Mucosa of rectum (tissue), 2 donors: Measurements from ENCODE around the gene BRI3BP.
"Not testable (repeated sequence)": the region's sequence is repeated elsewhere in the genome, so short reads cannot be mapped to it uniquely, and the experiment has no call there.

ENCODE experiments used
- H3K27ac ChIP-seq, 2 donors: one replicate each; pipeline ENCODE4 v1.7.0; 2013; ENCODE audit warnings: inconsistent platforms in 2 of 2, low read depth in 2 of 2, low read length in 2 of 2
- H3K27me3 ChIP-seq, 2 donors: one replicate each; pipeline ENCODE4 v1.7.0; 2013; ENCODE audit warnings: low read length in 2 of 2; ENCODE audit not compliant: control insufficient read depth in 2 of 2, insufficient read depth in 2 of 2
- H3K36me3 ChIP-seq, 2 donors: one replicate each; pipeline ENCODE4 v1.7.0; 2013; ENCODE audit warnings: low read length in 2 of 2; ENCODE audit not compliant: control insufficient read depth in 2 of 2, insufficient read depth in 2 of 2
- H3K4me1 ChIP-seq, 2 donors: one replicate each; pipeline ENCODE4 v1.7.0; 2013; ENCODE audit warnings: low read length in 2 of 2, mild to moderate bottlenecking in 1 of 2; ENCODE audit not compliant: control insufficient read depth in 2 of 2, insufficient read depth in 2 of 2
- H3K4me3 ChIP-seq, 2 donors: one replicate each; pipeline ENCODE4 v1.7.0; 2013; ENCODE audit warnings: low read length in 2 of 2
- H3K9ac ChIP-seq, 2 donors: one replicate each; pipeline ENCODE4 v1.7.0; 2013; ENCODE audit warnings: low read length in 2 of 2, low read depth in 1 of 2, mild to moderate bottlenecking in 1 of 2
- H3K9me3 ChIP-seq, 2 donors: one replicate each; pipeline ENCODE4 v1.7.0; 2013; ENCODE audit warnings: low read length in 2 of 2; ENCODE audit not compliant: control insufficient read depth in 2 of 2
- donor health status: healthy.
- donor health status: Normal muscosa, but diverticular disease.

The BRI3BP gene

DNA sequence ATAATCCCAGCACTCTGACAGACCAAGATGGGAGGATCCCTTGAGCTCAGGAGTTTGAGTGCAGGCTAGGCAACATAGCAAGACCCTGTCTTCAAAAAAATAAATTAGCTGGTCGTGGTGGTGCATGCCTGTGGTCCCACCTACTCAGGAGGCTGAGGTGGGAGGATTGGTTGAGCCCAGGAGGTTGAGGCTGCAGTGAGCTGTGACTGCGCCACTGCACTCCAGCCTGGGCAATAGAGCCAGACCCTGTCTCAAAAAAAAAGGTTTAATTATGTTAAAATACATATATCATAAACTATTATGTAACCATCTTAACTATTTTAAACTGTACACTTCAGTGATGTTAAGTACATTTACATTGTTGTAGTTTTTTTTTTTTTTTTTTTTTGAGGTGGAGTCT, 80.8 kb downstream of the BRI3BP start:
- H3K9ac ChIP-seq, H3K9me3 ChIP-seq, H3K27me3 ChIP-seq, H3K27ac ChIP-seq, H3K4me1 ChIP-seq, H3K4me3 ChIP-seq: not testable (repeated sequence)
- H3K36me3 ChIP-seq = peaks cover 9 to 17% of the 10 kb centered on the region in 2 donors

DNA sequence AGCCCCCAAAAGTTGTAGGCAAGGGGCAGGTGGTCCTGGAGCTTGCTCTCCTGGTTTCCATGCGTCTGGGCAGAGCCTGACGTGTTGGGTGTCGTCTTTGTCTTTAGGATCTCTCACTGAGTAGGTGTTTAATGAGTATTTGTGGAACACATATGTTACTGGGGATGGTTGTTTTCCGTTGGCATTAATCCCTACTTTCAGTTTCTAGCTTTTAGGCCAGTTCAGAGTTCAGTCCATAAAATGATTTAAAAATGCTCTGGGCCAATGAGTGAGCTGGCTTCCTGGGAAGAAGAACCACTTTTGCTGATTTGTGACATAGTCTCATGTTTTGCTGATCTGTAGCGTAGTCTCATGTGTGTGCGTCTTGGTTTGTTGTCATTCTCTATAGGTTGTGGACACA, 82.7 kb downstream of the BRI3BP start:
- peaks cover 9 to 15% of the 10 kb centered on the region in 2 donors for H3K36me3 ChIP-seq
- H3K27ac ChIP-seq = no peak overlapping the region
- no peaks in the 10 kb centered on the region for H3K27me3 ChIP-seq
- H3K4me1 ChIP-seq = no peaks in the 10 kb centered on the region
- no peak overlapping the region for H3K9ac ChIP-seq
- no peaks in the 10 kb centered on the region for H3K9me3 ChIP-seq
- H3K4me3 ChIP-seq = no peak overlapping the region

DNA sequence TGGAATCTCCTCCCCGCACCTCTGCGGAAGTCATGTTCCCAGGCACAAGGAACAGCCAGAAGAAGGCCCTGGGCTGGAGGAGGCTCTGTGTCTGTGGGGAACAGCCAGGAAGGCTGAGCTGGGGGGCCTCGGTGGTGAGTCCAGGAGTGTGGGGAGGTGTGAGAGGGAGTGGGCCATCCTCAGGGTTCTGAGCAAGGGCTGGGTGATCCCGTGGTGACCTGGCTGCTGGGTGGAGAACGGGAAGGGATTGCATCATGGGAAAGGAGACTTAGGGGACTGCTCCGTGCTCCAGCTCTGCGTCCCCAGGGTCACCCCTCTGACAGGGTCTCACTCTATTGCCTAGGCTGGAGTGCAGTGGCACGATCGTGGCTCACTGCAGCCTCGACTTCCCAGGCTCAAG, 85.6 kb downstream of the BRI3BP start:
- peaks cover 9 to 21% of the 10 kb centered on the region in 2 donors for H3K36me3 ChIP-seq
- H3K27ac ChIP-seq = no peak overlapping the region

DNA sequence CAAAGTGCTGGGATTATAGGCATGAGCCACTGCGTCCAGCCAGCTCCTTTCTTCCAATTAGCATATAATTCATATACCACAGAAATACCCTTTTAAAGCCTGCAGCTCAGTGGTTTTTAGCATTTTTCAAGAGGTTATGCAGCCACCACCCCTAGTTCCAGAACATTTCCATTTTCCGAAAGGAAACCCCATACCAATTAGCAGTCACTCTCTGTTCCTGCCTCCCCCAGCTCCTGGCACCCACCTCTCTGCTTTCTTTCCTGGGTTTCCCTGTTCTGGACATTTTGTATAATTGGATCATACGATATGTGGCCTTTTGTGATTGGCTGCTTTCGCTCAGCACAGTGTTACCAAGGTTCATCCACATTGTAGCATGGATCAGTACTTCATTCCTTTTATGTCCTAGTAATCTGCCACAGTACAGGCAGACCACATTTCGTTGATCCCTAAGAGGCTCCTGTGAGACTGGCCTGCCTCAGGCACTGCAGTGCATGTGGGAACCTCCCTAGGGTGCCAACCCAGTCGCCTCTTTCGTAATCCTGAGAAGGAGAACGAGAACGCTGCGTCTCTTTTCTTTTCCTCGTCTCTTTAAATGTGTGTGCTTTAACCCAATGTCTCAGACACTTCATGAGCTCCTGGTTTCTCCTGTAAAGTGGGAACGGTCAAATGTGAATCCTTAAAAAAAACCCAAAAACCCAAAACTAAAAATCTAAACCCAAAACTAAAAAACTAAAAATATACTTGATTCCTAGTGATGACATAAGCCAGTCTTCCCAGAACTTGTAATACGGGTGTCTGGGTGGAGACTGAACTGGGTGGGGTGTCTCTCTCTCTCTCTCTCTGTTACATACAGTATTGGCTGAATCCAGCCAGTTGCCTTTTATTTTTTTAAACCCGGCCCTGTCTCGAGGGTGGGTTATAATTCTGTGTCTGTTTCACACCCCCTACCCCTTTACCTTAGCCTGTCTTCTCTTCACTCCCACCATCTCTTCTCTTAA, 86.5 kb downstream of the BRI3BP start:
- Histone ChIP-seq H3K9me3 (no peaks in the 10 kb centered on the region), H3K4me1 (no peaks in the 10 kb centered on the region), H3K27me3 (no peaks in the 10 kb centered on the region), H3K4me3 (no peak overlapping the region), H3K9ac (no peak overlapping the region), H3K27ac (no peak overlapping the region), H3K36me3 (peaks cover 13 to 21% of the 10 kb centered on the region in 2 donors)

More for the DNA sequence above, 85.6 kb downstream of the BRI3BP start:
- Histone ChIP-seq H3K9me3 (no peaks in the 10 kb centered on the region), H3K4me3 (no peak overlapping the region), H3K27me3 (no peaks in the 10 kb centered on the region), H3K4me1 (no peaks in the 10 kb centered on the region), H3K9ac (no peak overlapping the region)
